GM18909 (cell line): ENCODE measurements around the gene SRSF7.
A peak's percentile ranks its signal among the peaks of the same experiment; 100 is the strongest.
"Not testable (repeated sequence)": the region's sequence is repeated elsewhere in the genome, so short reads cannot be mapped to it uniquely, and the experiment has no call there.

Experiments
- ATAC-seq: cut with Tn5 transposase; IDR thresholded peaks from one replicate; pipeline ENCODE4 v1.9.1; 2021; ENCODE audit warnings: mild to moderate bottlenecking; ENCODE audit not compliant: unreplicated experiment, poor library complexity

SRSF7 gene

DNA sequence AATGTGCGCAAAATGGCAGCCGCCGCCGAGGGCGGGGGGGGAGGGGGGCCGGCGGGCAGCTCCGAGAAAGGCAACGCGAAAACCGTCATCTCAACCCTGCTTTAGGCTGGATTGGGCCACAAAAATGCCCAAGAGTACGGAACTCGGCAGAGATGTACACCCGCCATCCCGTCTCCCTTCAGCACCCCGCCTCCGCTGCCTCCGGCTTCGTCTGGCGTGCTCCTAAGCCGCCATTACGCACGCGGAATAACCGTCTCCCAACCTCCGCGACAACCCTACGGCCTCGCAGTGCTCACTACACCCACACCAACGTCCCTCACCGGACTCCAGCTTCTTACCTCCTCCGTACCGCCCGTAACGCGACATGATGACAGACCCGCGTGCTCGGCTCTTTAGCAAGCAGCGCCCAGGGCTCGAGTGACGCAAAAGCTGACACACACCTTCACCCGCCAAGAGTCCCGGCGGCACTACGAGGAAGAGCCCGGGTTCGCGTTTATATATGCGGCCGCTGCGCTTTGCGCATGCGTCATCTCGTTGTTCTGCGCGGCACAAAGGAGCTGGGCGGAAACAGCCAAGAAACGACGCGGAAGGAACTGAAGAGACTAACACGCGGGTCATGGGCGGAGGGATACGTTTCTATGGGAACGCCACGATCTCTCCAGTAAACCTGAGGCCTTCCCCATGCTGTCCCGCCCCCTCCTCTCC lies at the start of gene SRSF7:
TSS of gene SRSF7 (minus strand) at position 471 of the 705 bp plus-strand sequence. CDS start at position 366, 105 bp downstream.
- ATAC-seq = peak; percentile 84

DNA sequence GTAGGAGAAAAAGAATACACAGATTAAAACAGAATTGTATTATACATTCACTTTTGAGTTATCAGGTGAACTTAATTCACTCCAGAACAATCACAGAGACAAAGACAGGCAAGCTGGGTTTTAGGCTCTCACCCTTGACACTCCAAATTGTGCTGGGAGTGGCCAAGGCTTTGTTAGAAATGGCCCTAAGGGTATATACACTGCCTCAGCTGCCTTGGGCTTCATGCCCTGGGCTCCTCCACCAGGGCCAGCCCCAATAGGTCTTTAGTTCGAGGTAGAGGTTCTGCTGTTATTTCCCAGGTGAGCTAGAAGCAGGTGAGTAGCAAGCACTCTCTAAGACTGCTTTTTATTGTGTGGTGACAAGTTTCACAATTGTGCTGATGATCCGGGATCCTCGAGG lies 46.8 kb upstream of the SRSF7 start:
- ATAC-seq = no peak

- ATAC-seq = no peak
Measured at GRCh38 chr2:38797250-38797676, 46.1 kb upstream of the SRSF7 start.

DNA sequence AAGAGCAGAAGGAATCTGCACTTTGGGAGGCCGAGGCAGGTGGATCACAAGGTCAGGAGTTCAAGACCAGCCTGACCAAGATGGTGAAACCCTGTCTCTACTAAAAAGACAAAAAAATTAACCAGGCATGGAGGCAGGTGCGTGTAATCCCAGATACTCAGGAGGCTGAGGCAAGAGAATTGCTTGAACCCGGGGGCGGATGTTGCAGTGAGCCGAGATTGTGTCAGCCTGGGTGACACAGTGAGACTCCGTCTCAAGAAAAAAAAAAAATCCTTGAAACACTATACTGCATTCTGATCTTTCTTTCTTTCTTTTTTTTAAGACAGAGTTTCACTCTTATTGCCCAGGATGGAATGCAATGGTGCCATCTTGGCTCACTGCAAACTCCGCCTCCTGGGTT lies 43.9 kb upstream of the SRSF7 start:
- not testable (repeated sequence) for ATAC-seq

GRCh38 chr2:38794235-38794946 lies 43.2 kb upstream of the SRSF7 start:
- no peak for ATAC-seq

DNA sequence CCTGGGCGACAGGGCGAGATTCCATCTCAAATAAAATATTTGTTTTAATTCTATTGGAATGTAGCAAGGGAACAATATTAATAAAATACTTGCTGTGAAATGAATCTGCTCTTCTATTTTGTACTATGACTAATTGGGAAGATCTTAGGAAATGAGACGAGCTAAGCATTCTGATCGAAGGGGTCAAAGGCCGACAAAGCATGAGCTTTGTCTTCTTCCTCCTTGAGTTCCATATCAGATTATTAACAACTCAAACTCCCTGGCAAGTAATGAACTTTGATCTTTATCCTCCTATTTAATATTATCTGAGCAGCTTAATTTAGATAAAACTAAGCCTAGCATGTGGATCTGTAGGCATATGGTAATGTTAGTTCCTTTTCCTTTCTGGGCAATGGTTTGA lies 42.4 kb upstream of the SRSF7 start:
- ATAC-seq = no peak

DNA sequence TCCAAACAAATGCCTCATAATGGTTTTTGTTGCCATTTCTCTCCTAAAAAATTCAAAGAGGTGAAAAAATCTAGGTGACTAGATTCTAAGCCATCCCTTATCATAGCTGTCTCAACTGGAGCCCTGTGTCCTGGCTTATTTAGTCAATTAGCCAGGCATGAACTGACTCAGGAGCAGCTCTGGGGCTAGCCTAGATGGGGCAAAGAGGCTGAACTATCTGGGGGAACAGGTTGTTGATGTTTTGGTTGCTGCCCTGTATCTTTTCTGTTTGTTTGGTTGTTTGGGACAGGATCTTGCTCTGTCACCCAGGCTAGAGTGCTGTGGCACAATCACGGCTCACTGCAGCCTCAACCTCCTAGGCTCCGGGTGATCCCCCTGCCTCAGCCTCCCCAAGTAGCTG lies 41.6 kb upstream of the SRSF7 start:
- ATAC-seq = no peak

DNA sequence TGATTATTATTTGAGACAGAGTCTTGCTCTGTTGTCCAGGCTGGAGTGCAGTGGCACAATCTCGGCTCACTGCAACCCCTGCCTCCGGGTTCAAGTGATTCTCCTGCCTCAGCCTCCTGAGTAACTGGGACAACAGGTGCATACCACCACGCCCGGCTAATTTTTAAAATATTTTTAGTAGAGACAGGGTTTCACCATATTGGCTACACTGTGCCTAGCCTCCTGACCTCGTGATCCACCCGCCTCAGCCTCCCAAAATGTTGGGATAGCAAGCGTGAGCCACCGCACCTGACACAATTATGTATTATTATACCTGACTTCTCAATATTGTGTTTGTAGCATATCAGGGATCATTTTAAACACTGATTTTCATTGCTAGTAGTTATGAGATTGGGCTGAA lies 41.2 kb upstream of the SRSF7 start:
- not testable (repeated sequence) for ATAC-seq

GRCh38 chr2:38791744-38792143 lies 40.6 kb upstream of the SRSF7 start:
- no peak for ATAC-seq

DNA sequence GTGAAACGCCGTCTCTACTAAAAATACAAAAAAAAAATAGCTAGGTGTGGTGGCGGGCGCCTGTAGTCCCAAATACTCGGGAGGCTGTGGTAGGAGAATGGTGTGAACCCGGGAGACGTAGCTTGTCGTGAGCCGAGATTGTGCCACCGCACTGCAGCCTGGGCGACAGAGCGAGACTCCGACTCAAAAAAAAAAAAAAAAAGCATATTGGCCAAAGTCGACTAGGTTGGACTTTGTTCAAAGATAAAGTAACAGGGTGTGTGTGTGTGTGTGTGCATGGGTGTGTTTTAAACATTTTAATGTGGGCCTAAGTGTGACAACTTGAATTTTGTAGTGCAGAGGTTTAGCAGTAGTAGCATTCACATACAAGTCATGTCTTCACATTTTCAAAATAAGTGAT lies 38.5 kb upstream of the SRSF7 start:
- no peak for ATAC-seq

- ATAC-seq = no peak
Measured at GRCh38 chr2:38788306-38788705, 37.1 kb upstream of the SRSF7 start.

- ATAC-seq = no peak
Measured at GRCh38 chr2:38783586-38783985, 32.4 kb upstream of the SRSF7 start.

DNA sequence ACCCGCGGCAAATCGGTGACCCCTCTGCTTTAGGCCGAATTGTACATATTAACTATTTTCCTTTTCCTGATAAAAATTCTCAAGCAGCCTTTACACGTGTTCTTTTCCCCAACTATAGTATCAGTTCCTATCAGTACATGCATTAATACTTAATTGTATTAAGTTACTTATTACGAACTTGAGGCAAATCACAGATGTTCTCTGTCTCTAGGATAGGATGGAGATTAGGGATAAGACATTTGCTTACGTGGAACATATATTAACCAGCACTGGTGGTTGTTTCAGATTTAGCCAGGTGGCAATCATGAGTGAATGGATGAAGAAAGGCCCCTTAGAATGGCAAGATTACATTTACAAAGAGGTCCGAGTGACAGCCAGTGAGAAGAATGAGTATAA lies 27.5 kb upstream of the SRSF7 start:
- ATAC-seq = no peak

DNA sequence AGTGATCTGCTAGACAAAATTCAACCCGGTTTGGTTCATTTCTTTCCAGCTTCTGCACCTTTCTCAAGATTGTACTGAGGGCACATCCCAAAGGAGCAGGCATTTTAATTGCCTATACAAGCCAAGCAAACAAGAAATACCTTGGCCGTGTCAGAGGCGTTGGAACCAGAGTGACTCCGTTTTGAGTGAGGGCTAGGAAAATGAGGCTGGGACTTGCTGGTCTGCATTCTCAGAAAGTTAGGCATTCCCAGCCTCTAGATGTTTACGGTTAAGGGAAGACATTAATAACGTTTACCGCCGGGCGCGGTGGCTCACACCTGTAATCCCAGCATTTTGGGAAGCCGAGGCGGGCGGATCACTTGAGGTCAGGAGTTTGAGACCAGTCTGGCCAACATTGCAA lies 25.4 kb upstream of the SRSF7 start:
- no peak for ATAC-seq

DNA sequence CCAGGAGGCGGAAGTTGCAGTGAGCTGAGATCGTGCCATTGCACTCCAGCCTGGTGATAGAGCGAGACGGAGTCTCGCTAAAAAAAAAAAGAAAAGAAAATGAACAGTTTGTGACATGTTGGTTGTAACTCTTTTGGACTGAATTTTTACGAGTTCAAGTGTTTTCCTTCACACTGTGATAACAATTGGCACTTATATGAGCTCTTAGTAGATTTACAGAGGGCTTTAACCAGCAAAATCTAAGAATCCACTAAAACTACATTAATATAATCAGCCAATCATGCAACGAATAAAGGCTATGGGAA lies 24.7 kb upstream of the SRSF7 start:
- no peak for ATAC-seq

GRCh38 chr2:38775097-38775920 lies 24.1 kb upstream of the SRSF7 start:
- ATAC-seq = no peak

GRCh38 chr2:38771632-38772031 lies 20.5 kb upstream of the SRSF7 start:
- no peak for ATAC-seq

DNA sequence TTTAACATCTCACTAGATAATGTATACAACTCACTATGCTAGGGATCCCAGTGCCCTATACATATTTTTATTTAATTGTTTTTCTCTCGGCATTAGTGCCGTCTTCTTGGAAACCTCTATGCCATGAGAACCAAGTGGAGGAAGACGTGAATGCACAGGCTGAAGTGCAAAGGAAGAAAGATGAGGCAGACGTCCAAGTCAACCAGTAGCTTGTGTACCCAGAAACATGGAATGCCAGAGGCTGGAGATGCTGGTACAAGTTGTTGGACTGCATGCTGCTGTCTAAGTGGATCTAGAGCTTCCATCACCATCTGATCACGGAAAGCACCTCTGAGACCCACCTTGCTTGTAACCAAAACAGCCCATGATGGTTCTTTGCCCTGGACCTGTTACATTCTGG lies 14.4 kb upstream of the SRSF7 start:
- no peak for ATAC-seq

- no peak for ATAC-seq
Measured at GRCh38 chr2:38765149-38765548, 14.0 kb upstream of the SRSF7 start.

- no peak for ATAC-seq
Measured at GRCh38 chr2:38763728-38764127, 12.6 kb upstream of the SRSF7 start.

- ATAC-seq = no peak
Measured at GRCh38 chr2:38763228-38763627, 12.1 kb upstream of the SRSF7 start.
